DOHH2 (cell line): ENCODE data around the gene FAM83F.

ENCODE experiments used
- CTCF ChIP-seq: fragments of 200-600 bp; sonication (generic); IDR thresholded peaks from one replicate; pipeline ENCODE4 v1.5.1; 2014; ENCODE audit warnings: antibody characterized with exemption, mild to moderate bottlenecking, low read depth, low read length; ENCODE audit not compliant: poor library complexity, severe bottlenecking
- EZH2phosphoT487 ChIP-seq: fragments of 200-600 bp; sonication (generic); IDR thresholded peaks from 2 replicates; pipeline ENCODE4 v1.6.1; 2017; ENCODE audit warnings: borderline replicate concordance, mild to moderate bottlenecking, antibody characterized with exemption, low read length, moderate library complexity, mixed read lengths

GRCh38 chr22:40023341-40023841, 28.6 kb downstream of the FAM83F start:
- TF ChIP-seq CTCF: no peak
- no peak for TF ChIP-seq EZH2phosphoT487
